22Rv1 (cell line): ENCODE measurements around the gene CTNNB1.

ENCODE experiments used
- H3K27ac ChIP-seq: fragments of 450-650 bp; 2 replicates; pipeline ENCODE4 v1.5.1; 2017
- CTCF ChIP-seq: fragments of 450-650 bp; IDR thresholded peaks from 2 replicates; pipeline ENCODE4 v1.5.1; 2017; ENCODE audit warnings: mild to moderate bottlenecking
- ZFX ChIP-seq: fragments of 450-650 bp; IDR thresholded peaks from 2 replicates; pipeline ENCODE4 v1.6.1; 2017; ENCODE audit warnings: antibody characterized with exemption, borderline replicate concordance

The CTNNB1 gene

GRCh38 chr3:41234823-41235721 is 35.8 kb downstream of the CTNNB1 start:
- TF ChIP-seq ZFX (no peak), CTCF (no peak)
- no peak overlapping the region for H3K27ac ChIP-seq

- TF ChIP-seq CTCF: no peak
- TF ChIP-seq ZFX: no peak
- H3K27ac ChIP-seq: no peak overlapping the region
Measured at GRCh38 chr3:41236228-41236627, 36.9 kb downstream of the CTNNB1 start.

- TF ChIP-seq CTCF: no peak
- TF ChIP-seq ZFX: no peak
- H3K27ac ChIP-seq: no peak overlapping the region
Measured at GRCh38 chr3:41237907-41238306, 38.6 kb downstream of the CTNNB1 start.

GRCh38 chr3:41239587-41239986 is 40.3 kb downstream of the CTNNB1 start:
- no peak overlapping the region for H3K27ac ChIP-seq
- no peak for TF ChIP-seq CTCF
- TF ChIP-seq ZFX: no peak

- TF ChIP-seq ZFX (no peak), CTCF (no peak)
- H3K27ac ChIP-seq: no peak overlapping the region
Measured at GRCh38 chr3:41241161-41241560, 41.9 kb downstream of the CTNNB1 start.

DNA sequence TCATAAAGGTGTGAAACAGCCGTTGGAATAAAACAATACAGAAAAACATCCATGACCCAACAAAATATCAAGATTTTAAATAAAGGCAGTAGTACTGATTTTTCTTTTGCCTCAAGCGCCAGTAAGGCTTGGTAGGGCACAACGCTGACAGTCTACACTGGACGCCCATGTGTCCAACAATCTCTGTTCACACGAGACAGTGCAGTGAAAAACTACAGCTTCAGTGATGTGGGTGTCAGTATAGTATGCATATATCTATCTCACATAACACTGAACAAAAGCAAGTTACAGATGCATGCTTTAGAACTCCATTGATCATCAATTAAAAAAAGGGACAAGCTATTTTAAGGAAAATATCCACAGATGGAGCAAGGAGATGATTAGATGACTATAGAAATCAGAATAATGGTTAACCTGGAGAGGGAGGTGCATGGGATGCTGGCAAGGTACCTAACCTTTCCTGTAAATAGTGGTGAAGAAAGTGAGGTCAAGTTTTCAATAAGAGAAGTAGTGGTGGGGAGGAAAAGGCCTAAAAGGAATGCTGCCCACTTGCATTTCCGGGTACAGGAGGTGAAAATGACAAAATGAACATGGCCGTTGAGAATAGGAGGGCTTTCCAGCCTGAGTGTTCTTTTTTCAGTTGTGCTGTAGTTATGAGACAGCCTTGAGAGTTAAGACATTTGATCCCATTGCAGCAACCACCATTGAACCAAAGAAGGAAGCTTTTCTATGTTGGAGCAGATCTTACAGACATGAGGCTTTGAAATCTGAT is 42.7 kb downstream of the CTNNB1 start:
- H3K27ac ChIP-seq: no peak overlapping the region
- TF ChIP-seq ZFX (no peak), CTCF (no peak)

DNA sequence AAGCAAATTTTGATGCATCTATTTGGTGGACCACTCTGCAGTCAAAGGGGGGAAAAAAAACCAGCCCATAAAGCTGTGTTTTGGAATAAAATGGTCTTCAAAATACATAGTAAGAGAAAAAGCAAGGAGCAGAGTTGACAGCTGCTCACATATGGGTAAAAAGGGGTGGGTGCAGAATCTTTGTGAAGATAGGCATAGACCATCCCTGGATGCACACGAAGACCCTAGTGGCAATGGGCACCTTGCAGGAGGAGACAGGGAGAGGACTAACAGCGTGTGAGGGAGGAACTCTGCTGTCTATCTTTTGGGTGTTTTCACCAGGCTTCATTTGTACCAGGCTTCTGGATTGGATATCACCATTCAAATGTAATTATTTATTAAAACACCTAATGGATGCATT is 43.9 kb downstream of the CTNNB1 start:
- no peak for TF ChIP-seq CTCF
- no peak for TF ChIP-seq ZFX

More for the DNA sequence above, 43.9 kb downstream of the CTNNB1 start:
- H3K27ac ChIP-seq: no peak overlapping the region
